Measurements from ENCODE around the gene GAB3. TPM values are rescaled to one million over a fixed set of nuclear protein-coding genes. Genes with fewer than 3 reads are reported as not detected.
A peak's percentile ranks its signal among the peaks of the same experiment; 100 is the strongest.

The GAB3 gene
- total and polyA plus RNA-seq, 9 of the 15 experiments (the other 6 are each of a cell fraction or from before 2014, with no cell fraction given) = 16.1 to 31.4 (median 20.2) TPM

- TF ChIP-seq CUX1 (CRISPR knock-in tag; IDR thresholded peaks at IDR 0.05) = no peak
- TF ChIP-seq ZBTB5 (IDR thresholded peaks at IDR 0.05) = no peak
- peak; percentile 8 for TF ChIP-seq POLR2B (IDR thresholded peaks at IDR 0.05; ENCODE audit: low read depth, partially characterized antibody)
- peak; percentile 27 for TF ChIP-seq SAP30 (IDR thresholded peaks at IDR 0.05; ENCODE audit: borderline replicate concordance, insufficient read depth, low read depth, low read length, poor library complexity, severe bottlenecking)
- no peak for TF ChIP-seq ZNF75A (CRISPR knock-in tag; IDR thresholded peaks at IDR 0.05)
- no peak for TF ChIP-seq E2F3 (CRISPR knock-in tag; IDR thresholded peaks at IDR 0.05)
- no peak for TF ChIP-seq DEAF1 (CRISPR knock-in tag; IDR thresholded peaks at IDR 0.05)
- TF ChIP-seq AFF4 (CRISPR knock-in tag; IDR thresholded peaks at IDR 0.05) = peak; percentile 41
- peak; percentile 95 for TF ChIP-seq POLR2G (IDR thresholded peaks at IDR 0.05; ENCODE audit: low read depth, low read length)
- no peak for TF ChIP-seq ZBTB7A (IDR thresholded peaks at IDR 0.05; ENCODE audit: borderline replicate concordance, control insufficient read depth, low read depth, low read length)
- no peak for TF ChIP-seq RBM17 (IDR thresholded peaks at IDR 0.05; ENCODE audit: borderline replicate concordance, low read depth, low read length)
These were observed 11.8 kb upstream of the GAB3 start, which contains the start of gene DKC1 (continued) for GRCh38 chrX:154762537-154763296.

Data from K562 (cell line).